BE2C (cell line): ENCODE measurements around the gene SGCA.

Experiments
- DNase-seq: peaks from one replicate; pipeline ENCODE4 v3.0.0-alpha.2; 2020
- H3K27me3 ChIP-seq: fragments of 250-450 bp; sonication (Bioruptor Pico); 2 replicates; pipeline ENCODE4 v1.5.1; 2020; ENCODE audit warnings: mild to moderate bottlenecking
- H3K36me3 ChIP-seq: fragments of 250-450 bp; sonication (Bioruptor Pico); 2 replicates; pipeline ENCODE4 v1.5.1; 2020; ENCODE audit warnings: mild to moderate bottlenecking
- H3K4me1 ChIP-seq: fragments of 250-450 bp; sonication (Bioruptor Pico); 2 replicates; pipeline ENCODE4 v1.5.1; 2020
- H3K4me3 ChIP-seq: 2 replicates; pipeline ENCODE4 v1.5.1; 2011; ENCODE audit warnings: low read depth, low read length
- H3K9me3 ChIP-seq: fragments of 250-450 bp; sonication (Bioruptor Pico); 2 replicates; pipeline ENCODE4 v1.5.1; 2020
- CTCF ChIP-seq: IDR thresholded peaks from 2 replicates; pipeline ENCODE4 v1.5.1; 2012; ENCODE audit warnings: mild to moderate bottlenecking, low read depth, low read length

Gene SGCA

GRCh38 chr17:50133769-50134099, 32.1 kb upstream of the SGCA start:
- Histone ChIP-seq H3K4me1 (peaks cover 22% of the 10 kb centered on the region), H3K36me3 (peaks cover 44% of the 10 kb centered on the region), H3K27me3 (peaks cover 5% of the 10 kb centered on the region), H3K9me3 (no peaks in the 10 kb centered on the region), H3K4me3 (no peak overlapping the region)
- TF ChIP-seq CTCF: no peak
- no peak for DNase-seq

- peak; percentile 17; the same call in 1 of the 2 replicates for TF ChIP-seq CTCF
- Histone ChIP-seq H3K4me1 (peaks cover 22% of the 10 kb centered on the region), H3K9me3 (no peaks in the 10 kb centered on the region), H3K36me3 (peaks cover 51% of the 10 kb centered on the region), H3K27me3 (peaks cover 3% of the 10 kb centered on the region; the same call in 1 of the 2 replicates), H3K4me3 (no peak overlapping the region)
- DNase-seq: peak; percentile 61
These were observed 31.3 kb upstream of the SGCA start for GRCh38 chr17:50134206-50135110.

- TF ChIP-seq CTCF: no peak
- Histone ChIP-seq H3K36me3 (peaks cover 61% of the 10 kb centered on the region), H3K4me3 (no peak overlapping the region), H3K27me3 (no peaks in the 10 kb centered on the region), H3K4me1 (peaks cover 27% of the 10 kb centered on the region), H3K9me3 (no peaks in the 10 kb centered on the region)
- DNase-seq: no peak
These were observed 30.3 kb upstream of the SGCA start for GRCh38 chr17:50135316-50136095.

- H3K4me3 ChIP-seq: no peak overlapping the region
- H3K36me3 ChIP-seq: peaks cover 68% of the 10 kb centered on the region
- H3K9me3 ChIP-seq: no peaks in the 10 kb centered on the region
- TF ChIP-seq CTCF: no peak
- no peak for DNase-seq
- H3K27me3 ChIP-seq: no peaks in the 10 kb centered on the region
- peaks cover 33% of the 10 kb centered on the region for H3K4me1 ChIP-seq
These were observed 29.6 kb upstream of the SGCA start for GRCh38 chr17:50136096-50136687.

GRCh38 chr17:50137042-50137441, 28.8 kb upstream of the SGCA start:
- Histone ChIP-seq H3K9me3 (no peaks in the 10 kb centered on the region), H3K4me1 (peaks cover 33% of the 10 kb centered on the region), H3K36me3 (peaks cover 77% of the 10 kb centered on the region), H3K4me3 (no peak overlapping the region), H3K27me3 (no peaks in the 10 kb centered on the region)
- DNase-seq: no peak
- TF ChIP-seq CTCF: no peak
